ENCODE data around the gene KRTAP4-9. TPM values are rescaled to one million over a fixed set of nuclear protein-coding genes. Genes with fewer than 3 reads are reported as not detected.
A peak's percentile ranks its signal among the peaks of the same experiment; 100 is the strongest.
"Not testable (repeated sequence)": the region's sequence is repeated elsewhere in the genome, so short reads cannot be mapped to it uniquely, and the experiment has no call there.

Gene KRTAP4-9
- total RNA-seq, 1 donor from 2014 or later: not detected

DNA sequence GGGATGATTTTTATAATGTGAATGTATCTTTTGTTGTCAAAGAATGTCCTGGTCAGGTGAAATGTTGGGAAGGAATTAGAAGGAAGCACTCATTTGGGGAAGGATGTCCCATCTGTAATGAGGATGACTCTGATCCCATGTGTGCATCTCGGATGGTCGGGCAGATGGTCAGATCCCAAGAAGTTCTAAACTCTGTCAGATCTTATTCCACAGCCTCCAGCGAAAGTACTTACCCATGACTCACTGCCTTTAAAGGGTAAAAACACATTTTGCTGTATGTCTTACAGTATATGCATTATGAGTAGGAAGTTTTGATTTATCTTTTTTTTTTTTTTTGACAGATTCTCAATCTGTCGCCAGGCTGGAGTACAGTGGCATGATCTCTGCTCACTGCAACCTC is 13.5 kb downstream of the KRTAP4-9 start:
- TF ChIP-seq, protein P1, sequence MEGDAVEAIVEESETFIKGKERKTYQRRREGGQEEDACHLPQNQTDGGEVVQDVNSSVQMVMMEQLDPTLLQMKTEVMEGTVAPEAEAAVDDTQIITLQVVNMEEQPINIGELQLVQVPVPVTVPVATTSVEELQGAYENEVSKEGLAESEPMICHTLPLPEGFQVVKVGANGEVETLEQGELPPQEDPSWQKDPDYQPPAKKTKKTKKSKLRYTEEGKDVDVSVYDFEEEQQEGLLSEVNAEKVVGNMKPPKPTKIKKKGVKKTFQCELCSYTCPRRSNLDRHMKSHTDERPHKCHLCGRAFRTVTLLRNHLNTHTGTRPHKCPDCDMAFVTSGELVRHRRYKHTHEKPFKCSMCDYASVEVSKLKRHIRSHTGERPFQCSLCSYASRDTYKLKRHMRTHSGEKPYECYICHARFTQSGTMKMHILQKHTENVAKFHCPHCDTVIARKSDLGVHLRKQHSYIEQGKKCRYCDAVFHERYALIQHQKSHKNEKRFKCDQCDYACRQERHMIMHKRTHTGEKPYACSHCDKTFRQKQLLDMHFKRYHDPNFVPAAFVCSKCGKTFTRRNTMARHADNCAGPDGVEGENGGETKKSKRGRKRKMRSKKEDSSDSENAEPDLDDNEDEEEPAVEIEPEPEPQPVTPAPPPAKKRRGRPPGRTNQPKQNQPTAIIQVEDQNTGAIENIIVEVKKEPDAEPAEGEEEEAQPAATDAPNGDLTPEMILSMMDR (IDR thresholded peaks at IDR 0.05): no peak
- DNase-seq (ENCODE audit: low spot score): no peak
- H3K9me3 Mint-ChIP-seq (ENCODE audit: low read depth): no peaks in the 10 kb centered on the region
- H3K27me3 Mint-ChIP-seq (ENCODE audit: low read depth): no peaks in the 10 kb centered on the region
- H3K27ac Mint-ChIP-seq (ENCODE audit: unreplicated experiment): peak overlapping the region; percentile 2
- no peaks in the 10 kb centered on the region for H3K36me3 Mint-ChIP-seq (ENCODE audit: low read depth)
- H3K4me1 Mint-ChIP-seq (ENCODE audit: low read depth): peaks cover 28% of the 10 kb centered on the region
- no peak overlapping the region for H3K4me3 Mint-ChIP-seq (ENCODE audit: unreplicated experiment)

DNA sequence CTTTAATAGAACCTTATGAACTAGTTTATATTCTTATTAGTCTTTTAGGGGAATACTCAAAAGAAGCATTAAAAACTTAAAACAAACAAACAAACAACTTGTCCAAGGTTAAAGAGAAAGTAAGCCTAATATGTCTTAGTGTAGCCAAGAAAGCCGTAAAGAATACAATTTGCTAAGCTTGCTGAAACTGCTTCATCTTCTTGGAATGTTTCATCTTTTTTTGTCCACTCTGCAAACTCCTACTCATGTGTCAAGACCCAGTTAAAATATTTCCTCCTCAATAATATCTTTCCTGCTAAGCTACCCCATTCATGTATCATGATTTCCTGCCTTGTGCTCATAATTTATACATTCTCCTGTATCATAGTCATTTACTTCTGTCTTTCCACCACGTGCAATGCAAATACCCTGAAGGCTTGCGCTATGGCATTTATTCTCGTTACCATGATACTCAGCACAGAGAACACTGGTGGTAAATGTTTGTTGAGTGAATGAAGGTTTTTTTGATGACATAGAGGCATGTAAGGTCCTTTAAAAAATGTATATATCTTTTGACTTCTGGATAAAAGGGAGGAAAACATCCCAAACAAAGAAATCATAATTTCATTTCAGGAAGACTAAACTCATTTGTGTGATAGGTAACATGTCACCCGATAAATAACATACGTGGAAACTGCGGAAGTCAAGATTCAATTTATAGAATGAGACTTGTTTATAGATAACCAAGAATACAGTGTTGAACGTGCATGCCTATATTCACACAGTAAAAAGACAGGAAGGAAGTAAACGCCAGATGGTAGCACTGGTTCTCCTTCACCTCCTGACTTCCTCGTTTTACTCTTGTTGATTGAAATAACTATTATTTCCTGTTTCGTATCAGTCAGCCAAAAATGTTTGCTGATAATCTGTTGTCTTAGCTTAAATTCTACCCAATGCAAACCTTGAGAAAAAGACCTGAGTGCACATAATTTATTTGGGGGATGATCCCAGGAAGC is 14.8 kb downstream of the KRTAP4-9 start:
- H3K27me3 Mint-ChIP-seq (ENCODE audit: low read depth): not testable (repeated sequence)

DNA sequence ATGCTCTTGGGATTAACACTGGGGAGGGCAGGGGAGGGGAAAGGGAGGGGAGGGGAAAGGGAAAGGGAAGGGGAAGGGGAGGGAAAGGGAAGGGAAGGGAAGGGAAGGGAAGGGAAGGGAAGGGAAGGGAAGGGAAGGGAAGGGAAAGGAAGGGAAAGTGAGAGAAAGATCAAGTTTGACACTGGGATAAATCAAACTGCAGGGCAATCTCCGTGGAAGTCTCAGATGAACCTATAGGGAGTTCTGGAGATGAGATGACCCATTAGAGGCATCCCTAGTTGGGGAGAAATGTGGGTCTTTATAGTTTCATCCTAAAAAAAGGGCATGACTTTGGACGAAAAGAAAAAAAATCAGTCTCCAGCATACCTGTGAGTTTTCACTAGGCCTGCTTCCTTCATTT is 16.6 kb downstream of the KRTAP4-9 start:
- Mint-ChIP-seq H3K4me1 (ENCODE audit: low read depth) (peaks cover 38% of the 10 kb centered on the region), H3K27ac (ENCODE audit: unreplicated experiment) (no peak overlapping the region), H3K36me3 (ENCODE audit: low read depth) (no peaks in the 10 kb centered on the region), H3K4me3 (ENCODE audit: unreplicated experiment) (no peak overlapping the region), H3K9me3 (ENCODE audit: low read depth) (no peaks in the 10 kb centered on the region), H3K27me3 (ENCODE audit: low read depth) (no peaks in the 10 kb centered on the region)
- DNase-seq (ENCODE audit: low spot score): no peak
- TF ChIP-seq, protein P1 (IDR thresholded peaks at IDR 0.05): no peak

More for the DNA sequence above, 14.8 kb downstream of the KRTAP4-9 start:
- H3K4me3 Mint-ChIP-seq (ENCODE audit: unreplicated experiment); H3K36me3 Mint-ChIP-seq (ENCODE audit: low read depth); DNase-seq (ENCODE audit: low spot score); H3K9me3 Mint-ChIP-seq (ENCODE audit: low read depth): not testable (repeated sequence)
- Mint-ChIP-seq H3K27ac (ENCODE audit: unreplicated experiment) (peak overlapping the region; percentile 22), H3K4me1 (ENCODE audit: low read depth) (peaks cover 37% of the 10 kb centered on the region)

DNA sequence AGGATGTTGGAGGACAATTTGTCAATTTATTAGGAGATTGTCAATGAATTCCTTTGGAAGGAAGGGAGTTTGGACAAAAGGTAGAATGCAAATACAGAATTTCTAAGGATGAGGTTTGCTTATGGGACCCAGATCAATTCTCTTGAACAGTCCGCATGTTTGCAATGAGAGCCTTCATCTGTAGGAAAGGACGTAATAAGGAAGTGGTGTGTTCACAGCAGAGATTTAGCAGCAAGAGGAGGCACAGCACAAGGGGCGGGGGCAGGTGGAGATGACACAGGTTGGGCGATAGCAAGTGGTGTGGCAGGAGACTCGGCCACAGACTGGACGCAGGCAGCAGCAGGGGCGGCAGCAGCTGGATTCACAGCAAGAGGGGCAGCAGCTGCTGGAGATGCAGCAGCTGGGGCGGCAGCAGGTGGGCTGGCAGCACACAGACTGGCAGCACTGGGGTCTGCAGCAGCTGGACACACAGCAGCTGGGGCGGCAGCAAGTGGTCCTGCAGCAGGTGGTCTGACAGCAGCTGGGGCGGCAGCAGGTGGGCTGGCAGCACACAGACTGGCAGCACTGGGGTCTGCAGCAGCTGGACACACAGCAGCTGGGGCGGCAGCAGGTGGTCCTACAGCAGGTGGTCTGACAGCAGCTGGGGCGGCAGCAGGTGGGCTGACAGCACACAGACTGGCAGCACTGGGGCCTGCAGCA is 18.3 kb downstream of the KRTAP4-9 start:
- not testable (repeated sequence) for H3K4me3 Mint-ChIP-seq (ENCODE audit: unreplicated experiment); DNase-seq (ENCODE audit: low spot score); H3K36me3 Mint-ChIP-seq (ENCODE audit: low read depth); H3K27me3 Mint-ChIP-seq (ENCODE audit: low read depth); H3K9me3 Mint-ChIP-seq (ENCODE audit: low read depth); H3K27ac Mint-ChIP-seq (ENCODE audit: unreplicated experiment)
- peaks cover 32% of the 10 kb centered on the region for H3K4me1 Mint-ChIP-seq (ENCODE audit: low read depth)

DNA sequence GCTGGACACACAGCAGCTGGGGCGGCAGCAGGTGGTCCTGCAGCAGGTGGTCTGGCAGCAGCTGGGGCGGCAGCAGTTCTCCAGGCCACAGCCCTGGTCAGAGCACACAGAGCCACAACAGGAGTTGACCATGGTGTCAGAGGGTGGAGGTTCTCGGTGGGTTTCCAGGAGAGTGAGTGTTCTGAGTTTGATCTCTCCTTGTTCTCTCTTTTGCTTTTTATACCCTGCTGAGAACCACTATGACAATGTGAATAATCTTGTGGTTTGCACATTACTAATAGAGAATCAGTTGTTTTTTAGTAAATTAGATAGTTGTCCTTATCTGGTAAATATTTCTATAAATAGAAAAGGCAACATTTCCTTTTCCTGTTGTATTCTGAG is 18.8 kb downstream of the KRTAP4-9 start, which contains the start of gene KRTAP4-12:
Gene KRTAP4-12 (minus strand): TSS at position 192 of the 381 bp plus-strand sequence. CDS start 60 bp downstream, at position 132.
- H3K27ac Mint-ChIP-seq (ENCODE audit: unreplicated experiment); H3K36me3 Mint-ChIP-seq (ENCODE audit: low read depth); H3K9me3 Mint-ChIP-seq (ENCODE audit: low read depth); H3K4me3 Mint-ChIP-seq (ENCODE audit: unreplicated experiment); DNase-seq (ENCODE audit: low spot score); H3K27me3 Mint-ChIP-seq (ENCODE audit: low read depth): not testable (repeated sequence)
- H3K4me1 Mint-ChIP-seq (ENCODE audit: low read depth): peaks cover 27% of the 10 kb centered on the region

DNA sequence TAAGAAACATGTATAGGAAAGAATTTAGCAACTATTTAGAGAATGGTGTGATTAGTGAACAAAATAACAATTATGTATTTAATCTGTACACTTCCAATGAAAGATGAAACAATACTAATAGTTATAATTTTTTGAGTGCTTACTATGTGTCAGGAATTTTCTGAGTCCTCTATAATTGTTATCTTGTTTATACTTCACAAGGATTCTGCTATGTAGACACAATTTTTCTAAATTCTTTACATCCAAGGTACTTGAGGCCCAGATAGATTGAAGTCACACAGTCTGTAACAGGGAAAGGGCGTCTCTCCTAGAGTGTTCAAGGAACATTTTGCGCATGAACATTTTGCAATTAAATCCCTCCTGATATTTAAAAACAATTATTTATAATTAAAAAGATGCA is 19.9 kb downstream of the KRTAP4-9 start:
- Mint-ChIP-seq H3K27me3 (ENCODE audit: low read depth) (no peaks in the 10 kb centered on the region), H3K4me1 (ENCODE audit: low read depth) (peaks cover 19% of the 10 kb centered on the region), H3K9me3 (ENCODE audit: low read depth) (peaks cover 9% of the 10 kb centered on the region), H3K27ac (ENCODE audit: unreplicated experiment) (no peak overlapping the region), H3K4me3 (ENCODE audit: unreplicated experiment) (no peak overlapping the region), H3K36me3 (ENCODE audit: low read depth) (no peaks in the 10 kb centered on the region)
- TF ChIP-seq, protein P1 (IDR thresholded peaks at IDR 0.05): no peak
- no peak for DNase-seq (ENCODE audit: low spot score)

Data from chondrocyte (in vitro differentiated cells).